ENCODE data around the gene CYP3A7. TPM values are rescaled to one million over a fixed set of nuclear protein-coding genes. Genes with fewer than 3 reads are reported as not detected.
"Not testable (repeated sequence)": the region's sequence is repeated elsewhere in the genome, so short reads cannot be mapped to it uniquely, and the experiment has no call there.

The CYP3A7 gene
- total and polyA plus RNA-seq, 4 donors = 0.66 to 1.3 TPM; not detected in 2

DNA sequence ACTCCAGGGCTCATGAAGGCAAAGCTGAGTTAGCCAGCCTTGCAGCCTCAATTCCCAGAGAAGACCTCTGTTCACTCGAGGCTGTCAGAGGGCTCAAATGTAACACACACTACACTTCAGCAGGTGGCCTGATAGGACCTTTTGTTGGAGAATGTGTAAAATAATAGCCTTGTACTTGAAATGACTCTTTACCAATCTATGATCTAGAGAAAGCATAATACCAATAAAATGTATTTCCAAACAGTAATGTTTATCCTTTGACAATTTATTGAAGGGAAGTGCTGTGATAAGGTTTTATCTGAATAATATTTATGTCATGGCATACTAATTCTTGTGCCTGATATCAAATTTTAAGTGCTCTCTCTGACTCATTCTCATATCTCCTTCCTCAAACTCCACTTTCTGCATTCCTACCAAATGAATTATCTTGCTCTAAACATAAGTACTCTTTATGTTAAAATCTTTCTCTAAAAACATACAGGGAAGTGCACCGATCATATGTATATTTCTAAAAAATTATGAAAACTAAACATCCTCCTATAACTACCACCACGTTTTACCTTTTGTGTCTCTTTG, 20.9 kb downstream of the CYP3A7 start:
- Histone ChIP-seq H3K4me1 (ENCODE audit: control insufficient read depth, insufficient read depth, low read length) (no peaks in the 10 kb centered on the region), H3K36me3 (ENCODE audit: control insufficient read depth, insufficient read depth, low read length) (no peaks in the 10 kb centered on the region), H3K4me3 (ENCODE audit: low read depth, low read length) (no peak overlapping the region), H3K27me3 (ENCODE audit: control insufficient read depth, insufficient read depth, low read length) (no peaks in the 10 kb centered on the region), H3K27ac (ENCODE audit: low read depth, low read length) (no peak overlapping the region), H3K9me3 (ENCODE audit: control insufficient read depth, insufficient read depth, low read length) (no peaks in the 10 kb centered on the region)
- WGBS (ENCODE audit: insufficient coverage) = no CpG with 5 or more reads among the region's 3 CpGs
- DNase-seq (ENCODE audit: low read depth in 4 of 6, low spot score in 6 of 6) = no peak

DNA sequence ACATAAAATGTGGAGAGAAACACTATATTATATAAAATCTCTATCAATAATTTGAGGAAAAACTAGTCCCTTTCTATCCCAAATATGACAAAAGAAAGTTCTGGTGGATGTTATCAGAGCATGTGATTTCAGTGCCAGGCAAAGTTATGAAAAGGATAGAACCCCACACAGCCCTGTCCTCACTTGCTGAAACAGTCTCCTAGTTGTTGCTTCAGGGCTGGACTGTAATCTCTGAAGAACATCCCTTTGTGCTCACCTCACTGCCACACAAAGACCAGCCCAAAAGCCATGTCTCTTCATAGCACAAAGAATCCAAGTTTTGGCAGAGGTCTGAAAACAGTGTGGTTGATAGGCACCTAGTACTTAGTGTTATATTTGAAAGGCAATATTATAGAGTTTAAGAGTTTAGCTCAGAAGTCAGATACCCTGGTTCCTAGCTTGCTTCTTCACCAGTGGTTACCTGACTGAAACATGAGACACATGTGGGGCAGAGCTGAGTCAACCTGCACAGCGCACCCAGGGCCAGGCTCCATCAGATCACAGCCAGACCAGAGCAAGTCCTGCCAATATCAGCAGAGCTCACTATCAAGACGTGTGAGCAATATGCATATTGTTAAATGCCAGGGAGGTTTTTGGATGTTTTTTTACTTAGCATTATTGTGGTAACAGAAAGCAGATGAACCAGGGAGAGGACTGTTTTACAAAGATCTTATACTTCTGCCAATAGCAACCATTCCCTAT, 25.0 kb downstream of the CYP3A7 start:
- no peaks in the 10 kb centered on the region for H3K27me3 ChIP-seq (ENCODE audit: control insufficient read depth, insufficient read depth, low read length)
- no peak overlapping the region for H3K4me3 ChIP-seq (ENCODE audit: low read depth, low read length)
- DNase-seq (ENCODE audit: low read depth in 4 of 6, low spot score in 6 of 6) = no peak
- no peaks in the 10 kb centered on the region for H3K4me1 ChIP-seq (ENCODE audit: control insufficient read depth, insufficient read depth, low read length)
- no peak overlapping the region for H3K27ac ChIP-seq (ENCODE audit: low read depth, low read length)
- peaks cover 9% of the 10 kb centered on the region for H3K9me3 ChIP-seq (ENCODE audit: control insufficient read depth, insufficient read depth, low read length)
- WGBS (ENCODE audit: insufficient coverage) = 100% methylated on average over 1 of the region's 2 CpGs
- H3K36me3 ChIP-seq (ENCODE audit: control insufficient read depth, insufficient read depth, low read length) = no peaks in the 10 kb centered on the region

DNA sequence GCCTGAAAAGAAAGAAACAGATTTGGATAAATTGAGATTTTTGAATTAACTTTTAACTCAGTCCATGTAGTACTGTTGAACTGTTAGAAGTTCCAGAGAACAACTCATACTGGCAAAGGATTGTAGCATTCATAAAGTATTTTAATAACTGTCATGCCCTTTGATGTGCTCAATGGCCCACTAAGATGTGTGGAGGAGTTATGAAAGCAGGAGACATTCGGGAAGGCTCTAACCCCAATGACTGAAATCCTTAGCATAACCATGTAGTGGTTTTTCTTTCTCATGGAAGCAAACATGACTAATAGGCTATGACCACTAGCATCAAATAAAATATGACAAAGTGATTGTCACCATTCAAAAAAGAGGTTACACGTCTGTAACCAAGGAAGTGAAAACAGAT, 25.7 kb downstream of the CYP3A7 start:
- no peak for DNase-seq (ENCODE audit: low read depth in 4 of 6, low spot score in 6 of 6)
- H3K36me3 ChIP-seq (ENCODE audit: control insufficient read depth, insufficient read depth, low read length) = no peaks in the 10 kb centered on the region
- no peaks in the 10 kb centered on the region for H3K4me1 ChIP-seq (ENCODE audit: control insufficient read depth, insufficient read depth, low read length)
- no peak overlapping the region for H3K4me3 ChIP-seq (ENCODE audit: low read depth, low read length)
- WGBS (ENCODE audit: insufficient coverage) = no CpG with 5 or more reads among the region's 2 CpGs
- H3K27ac ChIP-seq (ENCODE audit: low read depth, low read length) = no peak overlapping the region
- H3K27me3 ChIP-seq (ENCODE audit: control insufficient read depth, insufficient read depth, low read length) = no peaks in the 10 kb centered on the region
- H3K9me3 ChIP-seq (ENCODE audit: control insufficient read depth, insufficient read depth, low read length) = peaks cover 9% of the 10 kb centered on the region

DNA sequence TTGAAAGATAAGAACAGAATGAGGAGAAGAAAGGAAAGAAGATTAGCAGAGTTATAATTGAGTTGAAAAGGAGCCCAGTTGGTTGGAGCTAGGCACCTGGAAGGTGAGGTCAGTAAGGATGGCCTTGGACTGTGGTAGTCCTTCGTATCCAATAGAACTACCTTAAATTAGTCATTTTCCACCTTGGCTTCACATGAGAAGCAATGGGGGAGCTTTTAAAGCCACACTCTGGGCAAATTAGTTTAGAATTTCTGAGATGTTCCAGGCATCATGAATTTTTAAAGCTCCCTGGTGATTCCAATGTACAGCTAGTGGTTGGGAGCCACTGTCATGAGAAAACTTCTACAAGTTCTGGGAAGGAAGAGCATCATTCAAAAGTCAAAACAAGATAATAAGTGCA, 27.9 kb downstream of the CYP3A7 start:
- no peaks in the 10 kb centered on the region for H3K27me3 ChIP-seq (ENCODE audit: control insufficient read depth, insufficient read depth, low read length)
- WGBS (ENCODE audit: insufficient coverage) = no CpG with 5 or more reads among the region's 1 CpG
- H3K9me3 ChIP-seq (ENCODE audit: control insufficient read depth, insufficient read depth, low read length) = peaks cover 9% of the 10 kb centered on the region
- no peak overlapping the region for H3K27ac ChIP-seq (ENCODE audit: low read depth, low read length)
- DNase-seq (ENCODE audit: low read depth in 4 of 6, low spot score in 6 of 6) = peak in 1 of 6 donors; percentile 0
- H3K4me3 ChIP-seq (ENCODE audit: low read depth, low read length) = no peak overlapping the region
- H3K36me3 ChIP-seq (ENCODE audit: control insufficient read depth, insufficient read depth, low read length) = no peaks in the 10 kb centered on the region
- H3K4me1 ChIP-seq (ENCODE audit: control insufficient read depth, insufficient read depth, low read length) = no peaks in the 10 kb centered on the region

DNA sequence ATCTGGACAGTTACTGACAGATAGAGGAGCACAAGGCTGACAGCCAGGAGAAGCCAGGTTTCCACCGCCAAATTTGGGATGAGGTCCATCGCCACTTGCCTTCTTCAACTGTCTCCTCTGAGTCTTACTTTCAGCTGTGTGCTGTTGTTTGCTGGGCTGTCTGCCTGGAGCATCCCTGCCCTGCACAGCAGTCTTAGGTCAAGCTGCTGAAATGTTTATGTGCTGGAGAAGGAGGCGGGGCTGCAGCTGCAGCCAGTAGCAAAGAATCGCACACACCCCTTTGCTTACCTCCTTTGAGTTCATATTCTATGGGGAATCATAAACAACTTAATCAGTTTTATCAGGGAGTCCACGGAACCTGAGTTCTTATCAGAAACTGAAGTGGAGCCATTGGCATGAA, 35.0 kb downstream of the CYP3A7 start:
- WGBS (ENCODE audit: insufficient coverage) = 89% methylated on average over 3 of the region's 5 CpGs
- H3K27ac ChIP-seq (ENCODE audit: low read depth, low read length) = no peak overlapping the region
- H3K4me3 ChIP-seq (ENCODE audit: low read depth, low read length) = no peak overlapping the region
- H3K27me3 ChIP-seq (ENCODE audit: control insufficient read depth, insufficient read depth, low read length) = no peaks in the 10 kb centered on the region
- no peaks in the 10 kb centered on the region for H3K36me3 ChIP-seq (ENCODE audit: control insufficient read depth, insufficient read depth, low read length)
- H3K9me3 ChIP-seq (ENCODE audit: control insufficient read depth, insufficient read depth, low read length) = no peaks in the 10 kb centered on the region
- H3K4me1 ChIP-seq (ENCODE audit: control insufficient read depth, insufficient read depth, low read length) = no peaks in the 10 kb centered on the region
- DNase-seq (ENCODE audit: low read depth in 4 of 6, low spot score in 6 of 6) = no peak

DNA sequence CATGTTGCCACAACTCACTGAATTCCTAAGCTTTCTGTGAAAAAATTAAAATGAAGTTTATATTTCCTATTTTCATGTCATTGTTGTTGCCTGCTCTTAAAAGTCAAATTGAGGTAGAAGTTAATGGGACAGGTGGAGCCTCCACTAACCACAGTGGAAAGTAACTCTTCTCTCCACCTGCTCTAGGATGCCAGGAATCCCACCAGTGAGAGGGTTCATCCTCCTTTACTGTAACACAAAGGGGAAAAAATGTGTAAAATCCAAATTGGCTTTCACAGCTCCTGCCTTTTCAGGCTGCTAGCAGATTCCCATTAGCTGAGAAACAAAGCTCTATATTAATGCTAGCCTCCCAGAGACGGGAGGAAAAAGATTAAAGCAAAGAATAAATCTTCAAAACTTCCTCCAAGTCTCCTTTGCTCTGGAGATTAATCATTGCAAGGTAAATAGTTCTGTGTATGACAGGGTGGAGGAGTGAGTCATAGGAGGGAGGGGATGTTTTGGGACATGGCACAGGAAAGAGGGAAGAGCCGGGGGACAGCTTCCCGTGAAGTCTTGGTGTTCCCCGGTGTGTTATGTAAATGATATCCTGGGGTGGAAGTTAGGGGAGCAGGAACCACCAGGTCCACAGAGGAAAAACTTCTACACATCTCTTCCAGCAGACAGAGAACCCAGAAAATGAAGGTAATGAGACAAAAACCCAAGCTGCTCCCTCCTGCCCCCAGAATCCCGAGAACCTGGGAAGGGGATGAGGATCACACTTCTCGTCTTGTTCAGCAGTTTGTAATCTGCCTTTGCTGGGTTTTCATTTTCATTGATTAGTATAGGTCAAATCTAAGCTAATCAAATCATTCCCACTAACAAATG, 35.9 kb downstream of the CYP3A7 start:
- WGBS (ENCODE audit: insufficient coverage) = no CpG with 5 or more reads among the region's 6 CpGs
- not testable (repeated sequence) for DNase-seq (ENCODE audit: low read depth in 4 of 6, low spot score in 6 of 6); H3K27me3 ChIP-seq (ENCODE audit: control insufficient read depth, insufficient read depth, low read length)

DNA sequence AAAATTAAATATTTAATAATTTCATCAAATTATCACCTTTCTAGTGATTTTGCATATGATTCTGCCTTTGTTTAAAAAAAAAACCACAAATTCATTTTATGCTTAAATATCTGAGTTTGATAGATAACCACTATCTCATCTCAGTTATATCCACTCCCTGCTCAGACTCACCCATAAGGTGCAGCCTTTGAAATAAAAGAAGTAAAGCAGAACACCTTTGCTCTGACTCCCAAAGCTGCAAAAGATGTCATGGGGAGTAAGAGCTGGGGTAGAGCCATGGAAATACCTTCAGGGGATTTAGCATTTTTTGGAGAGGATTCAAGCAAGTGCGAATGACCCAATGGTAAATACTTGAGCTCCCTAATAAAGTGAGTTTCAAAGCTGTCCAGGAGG, 40.1 kb downstream of the CYP3A7 start:
- Histone ChIP-seq H3K4me3 (ENCODE audit: low read depth, low read length) (no peak overlapping the region), H3K9me3 (ENCODE audit: control insufficient read depth, insufficient read depth, low read length) (no peaks in the 10 kb centered on the region), H3K4me1 (ENCODE audit: control insufficient read depth, insufficient read depth, low read length) (no peaks in the 10 kb centered on the region), H3K27me3 (ENCODE audit: control insufficient read depth, insufficient read depth, low read length) (no peaks in the 10 kb centered on the region), H3K27ac (ENCODE audit: low read depth, low read length) (no peak overlapping the region), H3K36me3 (ENCODE audit: control insufficient read depth, insufficient read depth, low read length) (no peaks in the 10 kb centered on the region)
- no CpG with 5 or more reads among the region's 1 CpG for WGBS (ENCODE audit: insufficient coverage)
- DNase-seq (ENCODE audit: low read depth in 4 of 6, low spot score in 6 of 6) = no peak

More for the DNA sequence above, 35.9 kb downstream of the CYP3A7 start:
- H3K4me3 ChIP-seq (ENCODE audit: low read depth, low read length); H3K27ac ChIP-seq (ENCODE audit: low read depth, low read length); H3K9me3 ChIP-seq (ENCODE audit: control insufficient read depth, insufficient read depth, low read length); H3K4me1 ChIP-seq (ENCODE audit: control insufficient read depth, insufficient read depth, low read length); H3K36me3 ChIP-seq (ENCODE audit: control insufficient read depth, insufficient read depth, low read length): not testable (repeated sequence)

DNA sequence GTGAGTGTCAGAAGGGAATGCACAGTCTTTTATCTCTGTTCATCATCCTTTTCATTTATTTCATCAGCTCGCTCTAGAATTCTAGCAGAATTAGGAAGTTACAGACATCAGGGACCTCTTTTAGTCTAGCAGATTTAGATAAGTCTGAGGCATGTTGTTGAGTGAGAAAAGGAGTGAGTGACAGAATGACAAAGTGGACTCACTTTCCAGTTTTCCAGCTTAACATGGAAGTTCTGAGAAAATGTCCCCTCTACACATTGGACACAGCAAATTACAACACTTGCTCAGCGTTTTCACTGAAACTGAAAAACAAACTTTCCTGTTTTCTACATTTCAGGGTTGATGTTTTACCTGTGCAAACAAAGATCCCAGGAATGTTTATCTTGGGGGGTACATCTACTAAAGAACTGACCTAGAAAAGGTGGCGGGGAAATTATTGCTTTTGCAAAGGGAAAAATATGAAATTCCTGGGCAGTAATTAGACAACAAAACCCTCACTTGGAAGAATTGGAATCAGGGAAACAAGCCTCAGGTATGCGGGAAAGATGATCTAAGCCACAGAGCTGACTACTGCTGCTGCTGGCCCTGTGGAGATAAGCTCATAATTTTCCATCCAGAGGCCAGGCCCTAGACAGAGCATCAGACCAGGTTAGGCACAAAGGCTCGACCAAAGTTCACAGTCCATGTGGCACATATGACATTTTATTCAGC, 40.6 kb downstream of the CYP3A7 start:
- DNase-seq (ENCODE audit: low read depth in 4 of 6, low spot score in 6 of 6) = no peak
- Histone ChIP-seq H3K9me3 (ENCODE audit: control insufficient read depth, insufficient read depth, low read length) (no peaks in the 10 kb centered on the region), H3K27me3 (ENCODE audit: control insufficient read depth, insufficient read depth, low read length) (no peaks in the 10 kb centered on the region), H3K36me3 (ENCODE audit: control insufficient read depth, insufficient read depth, low read length) (no peaks in the 10 kb centered on the region), H3K4me3 (ENCODE audit: low read depth, low read length) (no peak overlapping the region), H3K27ac (ENCODE audit: low read depth, low read length) (no peak overlapping the region), H3K4me1 (ENCODE audit: control insufficient read depth, insufficient read depth, low read length) (no peaks in the 10 kb centered on the region)
- 100% methylated on average over 2 of the region's 5 CpGs for WGBS (ENCODE audit: insufficient coverage)

DNA sequence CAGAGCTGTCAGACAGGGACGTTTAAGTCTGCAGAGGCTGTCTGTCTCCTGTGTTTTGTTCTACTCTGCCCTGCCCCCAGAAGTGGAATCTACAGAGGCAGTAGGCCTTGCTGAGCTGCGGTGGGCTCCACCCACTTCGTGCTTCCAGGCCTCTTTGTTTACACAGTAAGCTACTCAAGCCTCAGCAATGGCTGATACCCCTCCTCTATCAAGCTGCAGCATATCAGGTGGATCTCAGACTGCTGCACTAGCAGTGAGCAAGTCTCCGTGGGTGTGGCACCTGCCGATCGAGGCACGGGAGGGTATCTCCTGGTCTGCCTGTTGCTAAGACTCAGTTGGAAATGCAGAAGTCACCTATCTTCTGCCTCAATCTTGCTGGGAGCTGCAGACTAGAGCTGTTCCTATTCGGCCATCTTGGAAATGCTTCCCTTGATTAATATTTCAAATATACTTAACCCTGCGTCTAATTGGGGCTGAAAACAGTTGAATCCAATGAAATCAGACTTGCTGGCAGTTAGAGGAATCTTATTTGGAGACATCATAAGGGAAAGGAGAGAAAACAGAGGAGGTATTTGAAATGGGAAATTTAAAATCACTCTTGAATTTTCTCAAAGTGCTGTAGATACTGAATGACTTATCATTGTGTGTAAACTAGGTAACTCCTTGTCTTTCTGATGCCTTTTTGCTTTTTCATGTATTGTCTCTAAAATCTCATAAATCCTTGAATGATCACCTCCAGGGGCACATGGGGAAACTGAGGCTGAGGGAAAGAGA, 41.4 kb downstream of the CYP3A7 start:
- Histone ChIP-seq H3K27me3 (ENCODE audit: control insufficient read depth, insufficient read depth, low read length) (no peaks in the 10 kb centered on the region), H3K27ac (ENCODE audit: low read depth, low read length) (no peak overlapping the region), H3K4me1 (ENCODE audit: control insufficient read depth, insufficient read depth, low read length) (no peaks in the 10 kb centered on the region), H3K4me3 (ENCODE audit: low read depth, low read length) (no peak overlapping the region), H3K9me3 (ENCODE audit: control insufficient read depth, insufficient read depth, low read length) (no peaks in the 10 kb centered on the region), H3K36me3 (ENCODE audit: control insufficient read depth, insufficient read depth, low read length) (no peaks in the 10 kb centered on the region)
- whole genome bisulfite sequencing (ENCODE audit: insufficient coverage) = 2% methylated on average over 3 of the region's 9 CpGs
- no peak for DNase-seq (ENCODE audit: low read depth in 4 of 6, low spot score in 6 of 6)

All from spinal cord (tissue), 10 donors.